KMS-11 (cell line): ENCODE measurements around the gene PLAAT3.

Experiments used
- H2AFZ ChIP-seq: fragments of 200-600 bp; sonication (generic); 2 replicates; pipeline ENCODE4 v1.6.1; 2016; ENCODE audit warnings: antibody characterized with exemption, mixed run types, low read depth
- H3K27ac ChIP-seq: fragments of 200-600 bp; sonication (generic); 2 replicates; pipeline ENCODE4 v1.6.1; 2016; ENCODE audit warnings: mild to moderate bottlenecking, mixed run types
- H3K27me3 ChIP-seq: fragments of 200-600 bp; sonication (generic); 2 replicates; pipeline ENCODE4 v1.6.1; 2017; ENCODE audit warnings: mild to moderate bottlenecking, low read depth, mixed run types, moderate library complexity; ENCODE audit not compliant: insufficient read depth
- H3K36me3 ChIP-seq: fragments of 200-600 bp; sonication (generic); 2 replicates; pipeline ENCODE4 v1.6.1; 2017; ENCODE audit warnings: mild to moderate bottlenecking, mixed run types; ENCODE audit not compliant: insufficient read depth
- H3K4me1 ChIP-seq: fragments of 200-600 bp; sonication (generic); 2 replicates; pipeline ENCODE4 v1.6.1; 2016; ENCODE audit warnings: mild to moderate bottlenecking, low read depth, mixed run types; ENCODE audit not compliant: poor library complexity, severe bottlenecking
- H3K4me2 ChIP-seq: fragments of 200-600 bp; sonication (generic); 2 replicates; pipeline ENCODE4 v1.7.0; 2016; ENCODE audit warnings: mild to moderate bottlenecking, mixed run types
- H3K4me3 ChIP-seq: fragments of 200-600 bp; sonication (generic); IDR thresholded peaks from 2 replicates; pipeline ENCODE4 v1.6.1; 2017; ENCODE audit warnings: low read depth, low read length, mixed read lengths; ENCODE audit not compliant: insufficient read depth
- H3K79me2 ChIP-seq: fragments of 200-600 bp; sonication (generic); 2 replicates; pipeline ENCODE4 v1.6.1; 2016; ENCODE audit warnings: low read depth, mixed run types; ENCODE audit not compliant: insufficient read depth
- H3K9ac ChIP-seq: fragments of 200-600 bp; sonication (generic); 2 replicates; pipeline ENCODE4 v1.6.1; 2016; ENCODE audit warnings: mild to moderate bottlenecking, mixed run types
- H4K20me1 ChIP-seq: fragments of 200-600 bp; sonication (generic); 2 replicates; pipeline ENCODE4 v1.6.1; 2016; ENCODE audit warnings: mild to moderate bottlenecking, mixed run types; ENCODE audit not compliant: insufficient read depth
- CTCF ChIP-seq: fragments of 200-600 bp; sonication (generic); conservative IDR thresholded peaks from 2 replicates; pipeline ENCODE4 v1.6.1; 2017; ENCODE audit warnings: low read depth, mild to moderate bottlenecking, antibody characterized with exemption, low read length, moderate library complexity, mixed read lengths

PLAAT3 gene

GRCh38 chr11:63614136-63614671, at the start of gene PLAAT3:
PLAAT3 (minus strand) TSS chr11:63614433; CDS start chr11:63614014, 419 bp downstream.
- H3K9ac ChIP-seq: no peak within 1 kb of the TSS
- H3K4me2 ChIP-seq: no peak within 1 kb of the TSS
- no peaks in the 10 kb centered on the region for H3K27me3 ChIP-seq
- H3K4me3 ChIP-seq: no peak within 1 kb of the TSS
- H3K36me3 ChIP-seq: no peaks in the 10 kb centered on the region
- no peaks in the 10 kb centered on the region for H3K4me1 ChIP-seq
- H3K79me2 ChIP-seq: no peaks in the 10 kb centered on the region
- no peaks in the 10 kb centered on the region for H4K20me1 ChIP-seq
- H2AFZ ChIP-seq: peak within 1 kb of the TSS; percentile 34; the same call in 1 of the 2 replicates
- no peak for TF ChIP-seq CTCF
- no peak within 1 kb of the TSS for H3K27ac ChIP-seq

- Histone ChIP-seq H4K20me1 (no peaks in the 10 kb centered on the region), H3K4me3 (no peak overlapping the region), H3K4me2 (no peak overlapping the region), H2AFZ (no peak overlapping the region), H3K27ac (no peak overlapping the region), H3K4me1 (peaks cover 24% of the 10 kb centered on the region), H3K36me3 (no peaks in the 10 kb centered on the region; the same call in 1 of the 2 replicates), H3K79me2 (peaks cover 98% of the 10 kb centered on the region), H3K27me3 (no peaks in the 10 kb centered on the region), H3K9ac (no peak overlapping the region)
- no peak for TF ChIP-seq CTCF
These were observed 49.6 kb upstream of the PLAAT3 start for GRCh38 chr11:63663809-63664208.

- Histone ChIP-seq H3K27me3 (no peaks in the 10 kb centered on the region), H4K20me1 (no peaks in the 10 kb centered on the region), H2AFZ (no peak overlapping the region), H3K27ac (no peak overlapping the region), H3K4me3 (no peak overlapping the region), H3K4me2 (no peak overlapping the region), H3K9ac (no peak overlapping the region), H3K79me2 (peaks cover 73% of the 10 kb centered on the region), H3K4me1 (peaks cover 3% of the 10 kb centered on the region), H3K36me3 (no peaks in the 10 kb centered on the region)
- no peak for TF ChIP-seq CTCF
These were observed 46.7 kb upstream of the PLAAT3 start for GRCh38 chr11:63660972-63661371.

GRCh38 chr11:63652671-63653070, 38.4 kb upstream of the PLAAT3 start:
- no peak overlapping the region for H3K4me3 ChIP-seq
- H3K79me2 ChIP-seq: no peaks in the 10 kb centered on the region; the same call in 1 of the 2 replicates
- TF ChIP-seq CTCF: no peak
- no peak overlapping the region for H2AFZ ChIP-seq
- no peak overlapping the region for H3K4me2 ChIP-seq
- peaks cover 4% of the 10 kb centered on the region; the same call in 1 of the 2 replicates for H3K36me3 ChIP-seq
- no peak overlapping the region for H3K27ac ChIP-seq
- no peaks in the 10 kb centered on the region for H3K4me1 ChIP-seq
- no peak overlapping the region for H3K9ac ChIP-seq
- H4K20me1 ChIP-seq: no peaks in the 10 kb centered on the region
- H3K27me3 ChIP-seq: no peaks in the 10 kb centered on the region
